GM12875 (cell line): ENCODE measurements around the gene CD48.

Experiments used
- H3K4me3 ChIP-seq: one replicate; pipeline ENCODE4 v1.5.1; 2011; ENCODE audit warnings: low read depth, low read length, control low read depth
- TF ChIP-seq, protein P1 (sequence below): IDR thresholded peaks from 2 replicates; pipeline ENCODE4 v1.5.1; 2011; ENCODE audit warnings: low read depth, mild to moderate bottlenecking, control low read depth, inconsistent platforms, low read length, moderate library complexity, borderline replicate concordance; ENCODE audit not compliant: insufficient read depth

CD48 gene

DNA sequence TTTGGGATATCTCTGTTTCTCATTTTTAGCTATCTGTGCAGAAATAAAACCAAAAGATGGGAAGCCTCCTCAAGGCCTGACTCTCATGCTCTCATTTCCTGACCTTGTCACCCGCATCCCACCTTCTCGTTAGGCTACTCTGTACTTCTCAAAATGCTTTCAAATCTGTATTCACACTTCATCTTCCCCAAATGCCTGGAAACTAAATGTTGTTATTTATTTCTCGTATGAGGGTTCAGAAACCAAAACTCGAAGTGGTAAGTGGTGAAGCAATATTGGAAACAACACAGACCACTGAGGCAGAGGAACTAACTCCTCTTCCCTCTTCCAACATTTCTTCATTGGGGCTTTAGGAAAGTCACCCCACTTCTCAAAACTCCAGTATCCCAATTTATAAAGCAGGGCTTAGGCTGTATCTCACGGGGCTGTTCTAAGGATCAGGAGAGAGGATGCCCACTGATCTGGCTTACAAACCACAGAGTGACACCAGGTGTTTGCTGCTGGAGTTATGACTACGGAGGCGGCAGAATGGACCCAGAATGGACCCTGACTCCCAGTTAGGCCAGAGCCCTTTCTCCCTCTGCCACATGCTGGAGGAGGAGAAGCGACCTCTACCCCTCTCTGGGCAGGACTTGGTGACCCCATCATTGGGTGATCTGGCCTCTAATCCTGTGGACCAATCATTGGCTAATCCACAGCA lies 31.0 kb upstream of the CD48 start:
- peak overlapping the region; percentile 67 for H3K4me3 ChIP-seq

DNA sequence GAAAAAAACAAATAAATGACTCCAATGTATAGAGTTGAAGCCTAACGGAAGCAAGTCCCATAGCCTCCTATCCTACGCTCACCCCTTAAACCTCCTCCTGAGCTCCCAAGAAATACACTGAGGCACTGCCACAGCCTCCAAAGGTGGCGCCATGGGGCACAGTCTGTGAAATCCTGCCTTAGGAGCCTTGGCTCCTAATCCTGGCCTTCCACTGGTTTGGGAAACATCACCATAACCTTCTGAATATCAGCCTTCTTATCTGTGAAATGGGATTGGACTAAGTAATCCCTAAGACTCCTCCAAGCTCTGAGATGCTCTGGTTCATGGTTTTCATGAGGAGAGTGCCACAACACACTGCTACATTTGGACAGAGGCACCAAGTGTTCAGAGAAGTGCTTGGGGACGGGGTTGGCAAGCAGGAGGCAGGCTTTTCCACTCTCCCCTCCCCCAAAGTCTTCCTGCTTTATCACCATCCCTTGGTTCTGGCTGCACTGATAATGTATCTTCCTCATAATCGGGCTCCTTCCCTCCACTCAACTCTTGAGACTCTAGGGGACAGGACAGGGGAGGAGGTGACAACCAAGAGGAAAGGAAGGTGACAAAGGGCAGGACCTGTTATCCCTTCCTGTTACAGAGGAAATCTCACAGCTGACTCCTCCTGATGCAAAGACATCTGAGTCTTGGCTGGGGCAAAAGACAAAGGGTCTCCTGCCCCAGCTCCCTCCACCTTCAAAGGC lies 30.2 kb upstream of the CD48 start:
- TF ChIP-seq, protein P1, sequence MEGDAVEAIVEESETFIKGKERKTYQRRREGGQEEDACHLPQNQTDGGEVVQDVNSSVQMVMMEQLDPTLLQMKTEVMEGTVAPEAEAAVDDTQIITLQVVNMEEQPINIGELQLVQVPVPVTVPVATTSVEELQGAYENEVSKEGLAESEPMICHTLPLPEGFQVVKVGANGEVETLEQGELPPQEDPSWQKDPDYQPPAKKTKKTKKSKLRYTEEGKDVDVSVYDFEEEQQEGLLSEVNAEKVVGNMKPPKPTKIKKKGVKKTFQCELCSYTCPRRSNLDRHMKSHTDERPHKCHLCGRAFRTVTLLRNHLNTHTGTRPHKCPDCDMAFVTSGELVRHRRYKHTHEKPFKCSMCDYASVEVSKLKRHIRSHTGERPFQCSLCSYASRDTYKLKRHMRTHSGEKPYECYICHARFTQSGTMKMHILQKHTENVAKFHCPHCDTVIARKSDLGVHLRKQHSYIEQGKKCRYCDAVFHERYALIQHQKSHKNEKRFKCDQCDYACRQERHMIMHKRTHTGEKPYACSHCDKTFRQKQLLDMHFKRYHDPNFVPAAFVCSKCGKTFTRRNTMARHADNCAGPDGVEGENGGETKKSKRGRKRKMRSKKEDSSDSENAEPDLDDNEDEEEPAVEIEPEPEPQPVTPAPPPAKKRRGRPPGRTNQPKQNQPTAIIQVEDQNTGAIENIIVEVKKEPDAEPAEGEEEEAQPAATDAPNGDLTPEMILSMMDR = peak; percentile 15; the same call in 1 of the 2 replicates
- peak overlapping the region; percentile 67 for H3K4me3 ChIP-seq

More for the DNA sequence above, 31.0 kb upstream of the CD48 start:
- TF ChIP-seq, protein P1 = no peak

DNA sequence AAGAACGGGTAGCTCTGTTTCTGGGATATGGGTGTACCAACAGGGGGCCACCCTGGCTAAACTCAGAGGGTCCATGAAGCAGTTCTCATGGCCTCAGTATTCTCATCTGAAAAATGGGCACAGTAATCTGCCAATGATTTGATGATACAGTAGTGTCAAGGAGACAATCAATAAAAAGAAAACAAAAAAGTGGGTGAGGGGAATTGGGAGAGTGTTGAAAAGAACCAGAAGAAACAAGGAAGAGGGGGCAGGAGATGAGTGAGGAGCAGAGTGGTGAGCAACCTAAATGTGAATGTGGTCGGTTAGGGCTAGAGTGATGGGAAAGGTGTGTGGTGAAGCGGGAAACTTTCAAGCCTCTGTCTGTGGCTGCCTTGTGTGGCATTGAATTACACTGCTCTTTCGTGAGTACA lies 29.5 kb upstream of the CD48 start:
- TF ChIP-seq, protein P1 = no peak
- peak overlapping the region; percentile 67 for H3K4me3 ChIP-seq

DNA sequence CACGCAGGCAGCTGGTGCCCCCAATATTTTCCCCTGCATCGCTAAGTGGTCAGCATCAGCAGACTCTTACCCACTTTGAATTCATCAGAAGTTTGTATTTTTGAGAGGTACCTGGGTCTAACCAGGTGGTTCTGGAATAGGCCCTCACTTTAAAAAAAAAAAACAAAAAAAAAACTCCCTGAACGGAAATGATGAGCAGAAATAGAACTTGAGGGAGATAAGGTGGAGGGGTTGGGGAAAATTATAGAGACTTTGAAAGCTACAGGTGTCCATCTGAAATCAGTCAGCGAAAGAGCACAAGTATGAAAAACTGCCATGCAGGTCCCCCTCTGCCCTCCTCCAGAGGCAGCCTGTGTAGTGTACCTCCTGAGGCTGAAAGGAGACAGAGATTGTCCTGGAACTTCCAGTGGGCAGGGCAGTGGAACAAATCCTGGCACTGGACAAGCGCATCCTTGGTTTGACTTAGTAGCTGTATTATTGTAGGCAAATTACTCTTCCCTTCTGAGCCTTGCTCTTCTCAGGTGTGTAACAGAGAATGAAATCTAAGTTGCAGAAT lies 28.6 kb upstream of the CD48 start:
- TF ChIP-seq, protein P1 = no peak
- peak overlapping the region; percentile 67 for H3K4me3 ChIP-seq

DNA sequence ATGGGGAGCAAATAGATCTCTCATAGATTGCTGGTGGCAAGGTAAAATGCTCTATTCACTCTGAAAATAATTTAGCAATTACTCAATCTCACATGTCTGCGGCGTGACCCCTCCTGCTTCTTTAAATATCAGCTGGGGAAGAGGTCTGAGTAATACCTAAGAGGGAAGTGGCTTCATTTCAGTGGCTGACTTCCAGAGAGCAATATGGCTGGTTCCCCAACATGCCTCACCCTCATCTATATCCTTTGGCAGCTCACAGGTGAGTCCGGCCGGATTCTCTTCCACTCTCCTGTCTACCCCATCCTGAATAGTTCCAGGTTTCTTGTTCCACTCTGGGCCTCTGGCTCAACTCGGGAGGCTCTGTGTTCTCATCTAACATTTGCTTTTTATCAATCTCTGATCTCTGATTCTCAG lies 27.5 kb upstream of the CD48 start, which contains the start of gene SLAMF7:
TSS of gene SLAMF7 (plus strand) at position 150 of the 414 bp plus-strand sequence. CDS start at position 205, 55 bp downstream.
- TF ChIP-seq, protein P1 = no peak
- H3K4me3 ChIP-seq = peak within 1 kb of the TSS; percentile 67

DNA sequence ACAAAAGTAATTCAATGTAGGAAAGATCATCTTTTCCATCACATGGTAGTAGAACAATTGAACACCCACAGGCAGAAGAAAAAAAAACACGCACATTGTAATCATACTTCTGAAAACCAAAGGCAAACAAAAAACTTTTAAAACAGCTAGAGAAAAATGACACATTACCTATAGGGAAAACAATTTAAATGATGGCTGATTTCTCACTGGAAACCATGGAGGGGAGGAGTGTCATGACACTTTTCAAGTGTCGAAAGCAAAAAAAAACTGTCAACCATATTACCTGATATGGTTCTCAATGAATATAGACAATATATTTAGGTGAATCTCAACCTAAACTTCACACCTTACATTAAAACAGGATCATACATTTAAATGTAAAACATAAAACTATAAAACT lies 26.6 kb upstream of the CD48 start:
- no peak overlapping the region for H3K4me3 ChIP-seq

More for the DNA sequence above, 26.6 kb upstream of the CD48 start:
- TF ChIP-seq, protein P1 = no peak
